ENCODE results near the gene GRIA4.
"Not testable (repeated sequence)": the region's sequence is repeated elsewhere in the genome, so short reads cannot be mapped to it uniquely, and the experiment has no call there.

GRIA4 gene

DNA sequence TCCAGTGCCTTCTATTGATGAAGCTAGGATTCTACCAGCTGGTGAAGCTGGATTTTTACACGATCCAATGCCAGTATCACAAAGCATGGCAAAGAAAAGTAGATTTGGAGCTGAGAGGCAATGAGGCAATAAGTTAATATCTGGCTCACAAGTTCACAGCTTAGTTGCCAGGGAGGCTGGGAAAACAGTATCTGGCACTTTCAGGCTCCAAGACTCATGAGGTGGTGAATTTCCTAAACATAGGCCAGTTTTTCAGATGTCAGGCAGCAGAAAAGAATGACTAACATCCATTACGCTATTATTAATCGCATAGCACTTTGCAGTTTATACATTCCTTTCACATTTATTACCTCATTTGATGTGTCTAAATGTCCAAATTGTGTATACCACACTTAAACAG, 122.7 kb downstream of the GRIA4 start:
- DNase-seq: no peak

DNA sequence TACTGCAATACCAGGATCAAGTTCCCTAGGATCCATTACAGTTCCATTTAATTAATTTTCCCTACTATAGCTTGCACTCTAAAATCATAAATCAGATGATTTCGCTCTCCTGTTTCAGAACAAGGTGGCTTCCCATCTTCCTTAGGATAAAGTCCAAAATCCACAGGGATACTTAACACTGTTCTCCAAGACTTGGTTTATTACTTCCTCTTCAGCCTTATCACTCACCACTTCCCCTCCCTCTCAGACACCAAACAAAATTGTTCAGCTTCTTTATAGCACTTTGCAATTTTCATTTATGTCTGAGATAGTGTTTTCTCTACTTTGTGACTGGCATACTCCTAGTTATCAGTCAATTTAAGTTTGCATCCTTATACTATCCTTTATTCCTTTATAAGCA, 124.6 kb downstream of the GRIA4 start:
- no peak for DNase-seq

DNA sequence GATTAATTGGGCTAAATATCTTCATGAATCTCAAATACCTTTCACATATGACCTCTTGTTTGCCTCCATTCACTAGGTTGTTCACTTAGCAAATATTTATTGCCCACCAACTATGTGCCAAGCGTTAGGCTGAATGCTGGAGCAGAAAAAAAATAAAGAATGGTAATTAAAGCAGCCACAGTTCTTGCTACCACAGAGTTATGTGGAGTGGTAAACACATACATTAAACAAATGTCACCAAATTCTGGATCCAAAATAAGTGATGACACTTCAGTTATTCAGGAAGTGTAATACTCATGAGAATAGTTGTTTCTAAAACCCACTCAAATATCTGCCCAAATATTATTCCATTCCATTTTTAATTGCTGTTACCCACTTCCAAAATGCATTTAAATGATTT, 128.4 kb downstream of the GRIA4 start:
- DNase-seq: no peak

DNA sequence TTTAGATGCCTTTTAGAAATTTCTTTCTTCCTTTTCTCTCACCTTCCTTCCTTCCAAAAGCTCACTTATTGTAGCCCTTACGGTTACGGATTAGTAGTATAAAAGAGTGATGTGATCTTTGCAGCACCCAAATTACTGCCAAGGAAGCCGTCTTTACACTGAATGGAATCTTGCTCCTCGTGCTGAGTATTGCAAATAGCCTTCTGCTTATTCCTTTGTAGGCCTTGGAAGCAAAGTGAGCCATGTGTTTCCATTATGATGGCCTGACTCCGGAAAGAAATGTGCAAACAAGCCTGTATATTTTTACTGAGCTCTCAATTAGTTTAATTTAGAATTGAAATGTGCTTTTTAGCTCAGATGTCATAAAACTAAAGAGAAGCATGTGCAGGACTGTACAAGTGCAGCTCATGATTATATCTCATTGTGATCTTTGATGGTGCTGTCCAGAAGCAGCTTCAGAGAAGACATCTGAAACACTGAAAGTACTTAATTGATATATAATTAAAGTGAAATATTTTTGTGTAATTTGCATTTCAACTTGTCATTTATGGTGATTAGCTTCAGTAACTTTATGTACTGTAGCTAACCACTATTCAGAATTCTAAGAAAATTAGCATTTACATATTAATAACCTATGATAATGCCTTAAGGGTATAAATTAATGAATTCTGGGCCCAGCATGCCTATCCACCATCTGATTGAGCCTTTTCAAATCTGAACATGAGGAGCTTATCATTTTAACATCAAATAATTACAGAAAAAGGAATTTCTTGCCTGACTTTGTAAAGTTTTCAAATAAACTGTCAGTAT, 129.3 kb downstream of the GRIA4 start:
- no peak for DNase-seq

DNA sequence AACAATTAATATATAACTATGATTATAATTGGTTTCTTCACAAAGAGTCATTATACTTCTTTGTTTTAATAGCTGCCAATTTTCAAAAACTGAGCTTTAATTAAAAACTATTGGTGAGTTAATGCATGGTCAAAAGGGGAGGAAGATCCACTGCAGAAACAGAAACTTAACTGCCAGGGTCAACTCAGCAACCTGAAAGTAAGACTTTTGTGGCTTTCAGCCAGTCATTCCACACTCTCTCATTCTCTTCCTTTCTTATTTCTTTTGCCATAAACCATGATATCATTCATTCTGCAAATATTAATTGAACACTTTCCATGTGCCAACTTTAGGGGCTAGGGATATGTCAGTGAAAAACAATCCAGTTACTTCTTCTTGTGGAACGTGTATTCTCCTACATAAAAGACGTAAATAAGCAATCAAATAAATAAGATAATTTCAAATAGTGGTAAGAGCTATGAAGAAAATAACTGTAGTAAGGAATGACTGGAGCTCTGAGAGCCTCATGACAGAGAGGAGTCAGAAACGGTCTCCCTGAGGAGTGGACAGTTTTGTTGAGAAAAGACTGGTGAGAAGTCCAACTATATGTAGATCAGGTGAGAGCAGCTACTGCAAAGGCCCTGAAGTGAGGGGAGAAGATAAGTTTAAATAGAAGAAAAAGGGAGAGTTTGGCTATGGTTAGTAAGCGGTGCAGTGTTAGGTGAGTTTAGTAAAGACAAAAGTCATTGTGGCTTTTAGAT, 130.5 kb downstream of the GRIA4 start:
- no peak for DNase-seq

DNA sequence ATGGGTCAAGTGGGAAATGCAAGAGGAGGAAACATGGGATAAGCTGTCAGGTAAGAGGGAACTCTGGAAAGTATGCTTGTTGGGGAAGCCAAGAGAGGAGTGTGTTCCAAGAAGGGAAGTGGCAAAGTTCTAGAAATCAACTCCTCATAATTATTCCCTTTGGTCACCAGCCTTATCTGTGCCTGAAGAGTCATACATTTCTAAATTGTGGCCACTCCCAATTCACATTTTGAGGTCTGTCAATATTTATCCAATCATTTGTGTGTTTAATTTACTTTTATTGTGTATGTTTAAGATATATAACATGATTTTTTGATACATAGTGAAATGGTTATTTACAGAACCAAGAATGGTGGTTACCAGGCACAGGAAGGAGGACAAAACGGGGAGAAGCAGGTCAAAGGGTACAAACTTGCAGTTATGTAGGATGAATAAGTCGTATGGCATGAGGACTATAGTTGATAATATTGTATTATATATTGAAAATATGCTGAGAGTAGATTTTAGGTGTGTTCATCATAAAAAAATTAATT, 131.7 kb downstream of the GRIA4 start:
- no peak for DNase-seq

DNA sequence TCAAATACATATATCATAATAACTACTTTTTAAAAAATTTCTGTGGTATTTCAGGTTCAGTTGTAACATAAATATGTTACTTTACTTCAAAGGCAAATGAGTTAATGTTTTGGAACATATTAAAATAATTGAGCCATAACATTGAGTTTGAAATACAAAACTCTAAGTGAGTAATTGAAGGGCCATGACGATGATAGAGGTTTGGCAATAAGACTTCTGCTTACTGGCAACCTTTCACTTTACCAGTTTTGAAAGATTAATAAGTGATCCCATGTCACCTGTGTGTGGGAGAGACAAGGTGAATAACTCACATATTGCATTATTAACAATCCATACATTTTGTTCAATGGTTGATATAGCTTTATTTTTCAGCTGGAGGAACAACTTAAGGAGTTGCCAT, 144.4 kb downstream of the GRIA4 start:
- no peak for DNase-seq

DNA sequence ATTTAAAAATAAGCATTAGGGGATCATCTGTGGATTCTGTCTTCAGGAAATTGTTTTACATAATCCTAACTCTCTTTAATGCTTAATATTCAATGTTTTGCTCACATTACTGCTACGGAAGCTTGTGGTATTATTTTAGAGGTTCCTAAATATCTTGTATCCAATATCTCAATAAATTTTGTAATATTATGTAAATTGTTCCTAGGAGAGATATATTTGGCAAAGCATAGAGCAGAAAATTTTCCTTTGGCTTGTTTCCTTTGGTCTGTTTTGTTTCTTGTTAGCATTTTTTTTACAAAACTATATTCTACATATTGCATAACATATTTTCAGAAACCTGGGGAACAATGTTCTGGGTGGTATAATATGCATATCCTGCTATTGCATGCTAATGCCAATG, 144.8 kb downstream of the GRIA4 start:
- DNase-seq: no peak

DNA sequence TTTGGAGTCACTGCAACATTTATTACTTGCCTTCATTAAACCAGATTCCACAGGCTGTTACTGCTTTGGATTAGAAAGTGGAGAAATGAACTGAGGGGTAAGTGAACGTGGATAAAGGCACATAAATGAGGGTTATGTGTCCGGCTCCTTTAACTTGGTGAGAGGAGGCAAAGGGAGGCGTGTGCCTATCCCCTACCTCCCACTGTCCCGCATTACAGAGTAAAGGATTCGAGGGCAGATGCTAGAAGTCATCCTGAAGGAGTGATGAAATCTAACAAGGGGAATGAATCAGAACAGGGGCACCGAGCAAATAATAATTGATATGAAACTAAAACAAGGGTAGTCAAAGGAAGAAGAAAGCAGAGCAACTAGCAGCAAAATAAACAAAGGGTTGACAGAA, 147.2 kb downstream of the GRIA4 start:
- no peak for DNase-seq

DNA sequence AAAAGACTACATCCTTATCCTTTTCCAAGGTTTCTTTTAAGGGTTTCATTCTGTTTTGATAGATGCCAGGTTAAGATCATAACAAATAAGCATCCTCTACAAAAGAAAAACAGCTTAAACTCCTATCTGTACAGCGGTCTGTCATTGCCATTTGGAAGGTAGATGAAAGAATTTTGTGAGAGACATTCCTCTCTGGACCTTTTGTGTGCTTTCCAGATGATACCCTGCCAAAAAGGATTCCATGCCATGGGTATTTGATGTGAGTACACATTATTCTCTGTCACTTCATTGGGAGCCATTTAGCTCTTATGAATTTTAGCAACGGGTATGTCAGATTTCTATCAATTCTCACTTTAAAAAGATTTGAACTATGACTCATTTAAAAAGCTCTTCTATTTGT, 153.7 kb downstream of the GRIA4 start:
- no peak for DNase-seq

- no peak for DNase-seq
These were observed 158.1 kb downstream of the GRIA4 start for GRCh38 chr11:105767931-105768330.

GRCh38 chr11:105769627-105770026, 159.8 kb downstream of the GRIA4 start:
- no peak for DNase-seq

- DNase-seq: not testable (repeated sequence)
These were observed 163.6 kb downstream of the GRIA4 start for GRCh38 chr11:105773452-105773851.

GRCh38 chr11:105774899-105775298, 165.0 kb downstream of the GRIA4 start:
- DNase-seq: no peak

DNA sequence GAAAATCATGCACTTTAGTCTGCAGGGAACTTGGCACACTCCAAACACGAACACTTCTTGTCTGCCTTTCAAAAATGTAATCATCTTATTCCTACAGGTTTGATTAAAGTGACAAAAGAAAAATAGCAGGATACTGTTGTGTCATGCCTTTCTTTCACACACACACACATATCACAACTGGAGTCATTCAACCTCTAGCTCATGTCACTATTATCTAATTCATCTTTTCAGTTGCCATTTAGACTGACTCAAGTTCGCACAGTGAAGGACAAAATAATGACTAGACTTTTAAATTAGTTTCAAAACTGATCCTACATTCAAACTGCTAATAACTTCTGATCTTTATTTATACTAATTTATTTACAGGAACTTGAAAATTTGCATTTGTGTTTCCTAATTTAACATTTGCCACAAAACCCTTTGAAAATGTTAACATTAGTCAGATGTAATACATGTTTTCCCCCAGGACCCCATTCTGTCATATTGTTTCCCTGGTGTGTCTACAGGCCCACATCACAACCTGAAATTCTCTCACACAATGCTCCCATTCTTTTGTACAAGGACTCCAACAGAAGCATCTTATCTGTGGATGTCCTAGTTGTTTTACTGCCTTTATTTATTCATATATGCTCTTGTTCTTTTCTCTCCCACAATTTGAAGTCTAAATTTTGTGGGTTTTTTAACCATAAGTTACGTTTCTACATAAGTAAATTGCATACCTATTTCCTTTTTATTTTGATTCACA, 171.1 kb downstream of the GRIA4 start:
- no peak for DNase-seq

GRCh38 chr11:105781807-105782206, 171.9 kb downstream of the GRIA4 start:
- no peak for DNase-seq

GRCh38 chr11:105783216-105783615, 173.3 kb downstream of the GRIA4 start:
- DNase-seq: no peak

DNA sequence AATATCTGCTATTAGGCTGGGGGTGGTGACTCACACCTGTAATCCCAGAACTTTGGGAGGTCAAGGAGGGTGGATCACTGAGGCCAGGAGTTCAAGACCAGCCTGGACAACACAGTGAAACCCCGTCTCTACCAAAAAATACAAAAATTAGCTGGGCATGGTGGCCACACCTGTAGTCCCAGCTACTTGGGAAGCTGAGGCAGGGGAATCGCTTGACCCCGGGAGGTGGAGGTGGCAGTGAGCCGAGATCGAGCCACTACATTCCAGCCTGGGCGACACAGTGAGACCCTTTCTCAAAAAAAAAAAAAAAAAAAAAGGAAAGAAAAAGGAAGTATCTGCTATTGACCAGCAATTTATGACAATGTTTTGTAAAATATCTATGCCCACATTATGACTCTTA, 176.0 kb downstream of the GRIA4 start:
- DNase-seq: not testable (repeated sequence)

DNA sequence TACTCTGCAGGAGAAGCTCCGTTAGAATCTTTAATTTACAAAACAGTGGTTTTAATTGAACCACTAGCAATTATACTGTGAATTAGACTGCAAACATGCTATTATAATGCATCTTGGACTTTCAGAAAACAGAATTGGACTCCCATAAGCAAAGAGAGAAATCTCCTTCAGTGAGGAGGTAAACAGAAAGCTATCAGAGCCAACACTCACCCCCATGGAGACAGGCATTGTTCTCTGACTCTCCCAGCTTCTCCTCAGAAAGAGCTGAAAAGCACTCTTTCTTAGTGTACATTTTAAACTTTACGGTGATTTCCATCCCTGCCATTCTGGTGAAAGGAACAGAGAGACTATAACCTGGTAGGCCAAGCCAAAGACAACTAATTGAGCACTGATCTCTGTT, 176.9 kb downstream of the GRIA4 start:
- no peak for DNase-seq

- no peak for DNase-seq
These were observed 179.9 kb downstream of the GRIA4 start for GRCh38 chr11:105789579-105790420.

DNA sequence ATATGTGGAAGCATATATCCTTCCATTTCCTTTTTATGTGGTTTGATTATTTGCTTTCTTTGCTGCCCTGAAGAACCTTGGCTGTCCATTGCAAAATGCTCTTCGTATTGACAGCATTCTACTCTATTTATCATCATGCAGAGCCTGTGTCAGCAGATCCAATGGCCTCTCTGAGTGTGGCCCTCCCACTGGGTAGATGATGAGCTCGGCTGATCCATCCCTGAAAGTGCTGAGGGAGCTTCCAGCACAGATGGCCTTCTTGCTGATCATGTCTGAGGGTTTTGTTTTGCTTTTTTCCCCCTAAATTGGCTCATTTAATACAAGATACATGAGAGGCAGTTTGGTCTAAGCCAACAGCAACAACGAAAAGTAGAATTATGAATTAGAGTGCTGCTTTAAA, 181.0 kb downstream of the GRIA4 start:
- DNase-seq: no peak

DNA sequence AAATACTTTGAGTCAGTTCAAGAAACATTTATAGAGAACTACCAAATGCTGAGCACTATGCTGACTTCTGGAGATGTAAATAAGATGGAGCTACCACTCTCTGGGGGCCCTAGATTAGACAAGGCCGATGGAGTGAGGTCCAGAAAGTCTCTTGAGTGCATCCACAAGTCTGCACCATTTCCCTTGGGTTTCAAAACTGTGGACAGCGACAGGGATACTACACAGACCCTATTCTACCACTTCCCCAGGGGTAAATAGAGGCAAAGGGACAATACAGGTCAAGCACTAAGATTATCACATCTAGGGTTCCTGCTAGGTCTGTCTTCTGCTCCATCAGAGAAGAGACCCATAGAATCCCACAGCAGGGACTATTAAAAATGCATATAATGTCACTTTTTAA, 183.2 kb downstream of the GRIA4 start:
- no peak for DNase-seq

GRCh38 chr11:105799263-105799662, 189.4 kb downstream of the GRIA4 start:
- DNase-seq: no peak

All from NCI-H187 (cell line).